IPS-NIHi7 (cell line): ENCODE results near the gene MRPL27.
A peak's percentile ranks its signal among the peaks of the same experiment; 100 is the strongest.

ENCODE experiments used
- DNase-seq: peaks from one replicate; pipeline ENCODE4 v3.0.0; 2012; ENCODE audit warnings: mixed read lengths; ENCODE audit errors: extremely low spot score

Gene MRPL27

GRCh38 chr17:50345432-50346312, 27.3 kb downstream of the MRPL27 start, which contains the start of gene XYLT2:
TSS of gene XYLT2 (plus strand) at chr17:50346126. CDS start at chr17:50346141, 15 bp downstream.
- DNase-seq: peak; percentile 97

- no peak for DNase-seq
Measured at GRCh38 chr17:50344731-50345365, 28.1 kb downstream of the MRPL27 start.

- DNase-seq: no peak
Measured at GRCh38 chr17:50339381-50339780, 33.6 kb downstream of the MRPL27 start.

- no peak for DNase-seq
Measured at GRCh38 chr17:50338645-50339044, 34.3 kb downstream of the MRPL27 start.

- no peak for DNase-seq
Measured at GRCh38 chr17:50337956-50338355, 35.0 kb downstream of the MRPL27 start.

- peak; percentile 56 for DNase-seq
Measured at GRCh38 chr17:50333291-50334057, 39.5 kb downstream of the MRPL27 start.

- no peak for DNase-seq
Measured at GRCh38 chr17:50332196-50332595, 40.8 kb downstream of the MRPL27 start.

- no peak for DNase-seq
Measured at GRCh38 chr17:50331085-50331791, 41.7 kb downstream of the MRPL27 start.

GRCh38 chr17:50330151-50330775, 42.7 kb downstream of the MRPL27 start:
- peak; percentile 7 for DNase-seq

GRCh38 chr17:50329716-50330115, 43.3 kb downstream of the MRPL27 start:
- DNase-seq: no peak

- DNase-seq: no peak
Measured at GRCh38 chr17:50328363-50329325, 44.3 kb downstream of the MRPL27 start.

GRCh38 chr17:50326831-50327364, 46.1 kb downstream of the MRPL27 start:
- DNase-seq: no peak

- no peak for DNase-seq
Measured at GRCh38 chr17:50325906-50326305, 47.1 kb downstream of the MRPL27 start.

- DNase-seq: no peak
Measured at GRCh38 chr17:50323060-50323459, 49.9 kb downstream of the MRPL27 start.

- DNase-seq: no peak
Measured at GRCh38 chr17:50322271-50322670, 50.7 kb downstream of the MRPL27 start.

GRCh38 chr17:50319306-50320004, 53.5 kb downstream of the MRPL27 start:
- DNase-seq: no peak

- DNase-seq: peak; percentile 35
Measured at GRCh38 chr17:50318501-50319285, 54.3 kb downstream of the MRPL27 start.
